K562 (cell line): Measurements from ENCODE around the gene SIAE. TPM values are rescaled to one million over a fixed set of nuclear protein-coding genes. Genes with fewer than 3 reads are reported as not detected.

ENCODE experiments used
- ATF4 ChIP-seq: fragments of 450-650 bp; formaldehyde crosslinking; IDR thresholded peaks from 2 replicates; pipeline ENCODE4 v1.4.0; 2022; ENCODE audit warnings: mild to moderate bottlenecking, moderate library complexity
- DMBX1 ChIP-seq: fragments of 250-450 bp; sonication (Bioruptor Pico); IDR thresholded peaks from 2 replicates; pipeline ENCODE4 v1.8.0; 2022; ENCODE audit warnings: inconsistent platforms, mild to moderate bottlenecking, moderate library complexity, borderline replicate concordance
- FOXM1 ChIP-seq, 2 experiments: fragments of 450-650 bp in 1 of 2; sonication (generic) in 1 of 2; formaldehyde crosslinking in 1 of 2; IDR thresholded peaks; 2 replicates each; pipeline versions ENCODE4 v1.6.1 to v1.9.0; 2017 to 2022; ENCODE audit warnings: low read depth in 2 of 2, mild to moderate bottlenecking in 2 of 2, missing genetic modification reagents in 1 of 2, moderate library complexity in 1 of 2
- HBP1 ChIP-seq: fragments of 450-650 bp; formaldehyde crosslinking; IDR thresholded peaks from 2 replicates; pipeline ENCODE4 v1.4.0; 2022; ENCODE audit warnings: missing genetic modification characterization
- LEF1 ChIP-seq: fragments of 450-650 bp; IDR thresholded peaks from 2 replicates; pipeline ENCODE4 v1.6.1; 2016; ENCODE audit warnings: mild to moderate bottlenecking
- MECOM ChIP-seq: fragments of 250-450 bp; sonication (Bioruptor Pico); IDR thresholded peaks from 2 replicates; pipeline ENCODE4 v1.8.0; 2022; ENCODE audit warnings: inconsistent platforms
- MEIS2 ChIP-seq: fragments of 450-650 bp; IDR thresholded peaks from 2 replicates; pipeline ENCODE4 v1.6.1; 2014; ENCODE audit warnings: mild to moderate bottlenecking; ENCODE audit not compliant: partially characterized antibody
- MNT ChIP-seq, 2 experiments: fragments of 450-650 bp; conservative IDR thresholded peaks; 2 replicates each; pipeline ENCODE4 v1.6.1; 2017; ENCODE audit warnings: mild to moderate bottlenecking in 2 of 2, moderate library complexity in 2 of 2
- NELFE ChIP-seq: IDR thresholded peaks from 2 replicates; pipeline ENCODE4 v1.6.1; 2011; ENCODE audit warnings: mild to moderate bottlenecking; ENCODE audit not compliant: insufficient read depth, insufficient read length
- NR2C1 ChIP-seq, 2 experiments: fragments of 450-650 bp; IDR thresholded peaks; 2 replicates each; pipeline ENCODE4 v1.6.1; 2017; ENCODE audit warnings: mild to moderate bottlenecking in 2 of 2, antibody characterized with exemption in 1 of 2, inconsistent platforms in 1 of 2, missing compliant biosample characterization in 1 of 2, missing genetic modification characterization in 1 of 2
- TCF15 ChIP-seq: fragments of 250-450 bp; sonication (Bioruptor Pico); IDR thresholded peaks from 2 replicates; pipeline ENCODE4 v1.8.0; 2022; ENCODE audit warnings: moderate library complexity, mild to moderate bottlenecking, inconsistent platforms
- TEAD2 ChIP-seq: fragments of 450-650 bp; IDR thresholded peaks from 2 replicates; pipeline ENCODE4 v1.6.1; 2016; ENCODE audit warnings: missing genetic modification characterization, control low read depth, missing compliant biosample characterization
- TEAD4 ChIP-seq, 2 experiments: sonication (generic) in 1 of 2; formaldehyde crosslinking in 1 of 2; IDR thresholded peaks; 2 replicates each; pipeline versions ENCODE4 v1.6.1 to v1.8.0; 2012 to 2022; ENCODE audit warnings: borderline replicate concordance in 1 of 2, inconsistent platforms in 1 of 2, low read length in 1 of 2, mild to moderate bottlenecking in 1 of 2, missing genetic modification reagents in 1 of 2
- TOE1 ChIP-seq, 2 experiments: fragments of 450-650 bp in 1 of 2; sonication (generic) in 1 of 2; formaldehyde crosslinking in 1 of 2; IDR thresholded peaks; 2 replicates each; pipeline versions ENCODE4 v1.7.1 to v1.8.0; 2016 to 2022; ENCODE audit warnings: borderline replicate concordance in 2 of 2, mild to moderate bottlenecking in 2 of 2, antibody characterized with exemption in 1 of 2, inconsistent platforms in 1 of 2, low read depth in 1 of 2, missing genetic modification reagents in 1 of 2, moderate library complexity in 1 of 2
- ZNF134 ChIP-seq: fragments of 250-450 bp; sonication (Bioruptor Pico); conservative IDR thresholded peaks from 2 replicates; pipeline ENCODE4 v1.4.0; 2020
- ZNF431 ChIP-seq: sonication (generic); formaldehyde crosslinking; IDR thresholded peaks from 2 replicates; pipeline ENCODE4 v1.8.0; 2022; ENCODE audit warnings: mild to moderate bottlenecking, missing genetic modification reagents
- ZNF75A ChIP-seq: fragments of 450-650 bp; formaldehyde crosslinking; IDR thresholded peaks from 2 replicates; pipeline ENCODE4 v1.4.0; 2020; ENCODE audit warnings: mild to moderate bottlenecking
- polyA plus RNA-seq, 8 experiments: library from polyadenylated mRNA; depleted of rRNA in 4 of 8; stranded (reverse) in 5 of 8; unstranded in 3 of 8; fragments of >200 nt; fragmentation: Nextera tagmentation in 2 of 8; fragmentation: Illumina TruSeq in 1 of 8; extraction: Ambion mirVana in 2 of 8; extraction: Trizol in 1 of 8; gene quantifications; 2 replicates each; pipeline versions ENCODE4 v1.2.1 to v1.2.3, GENCODE V29; 2011 to 2014; ENCODE audit warnings: inconsistent platforms in 1 of 8, missing spikeins in 1 of 8
- total RNA-seq, 7 experiments: library from RNA; depleted of rRNA in 6 of 7; stranded (reverse); fragments of >200 nt in 6 of 7; fragmentation: Illumina TruSeq in 2 of 7; extraction: Trizol in 2 of 7; gene quantifications; 2 replicates each; pipeline versions ENCODE4 v1.2.1 to v1.2.3, GENCODE V29; 2011 to 2021; ENCODE audit warnings: low replicate concordance in 1 of 7
- TF ChIP-seq, protein P1 (sequence below): fragments of 250-450 bp; sonication (Bioruptor Pico); IDR thresholded peaks from 2 replicates; pipeline ENCODE4 v1.5.0; 2021; ENCODE audit warnings: mild to moderate bottlenecking, borderline replicate concordance

Gene SIAE
- total and polyA plus RNA-seq, 9 of the 15 experiments (the other 6 are each of a cell fraction or from before 2014, with no cell fraction given): 0.89 to 9.6 (median 3.7) TPM

- TF ChIP-seq ATF4 (CRISPR knock-in tag): no peak
- no peak for TF ChIP-seq TCF15 (CRISPR knock-in tag)
- TF ChIP-seq NR2C1 (IDR thresholded peaks at IDR 0.05): no peak
- TF ChIP-seq NR2C1 (tag; IDR thresholded peaks at IDR 0.05): no peak
- 0 out of 2 replicates have a peak, but pooled peaks have one; percentile 26 for TF ChIP-seq DMBX1
- TF ChIP-seq NELFE: no peak
- TF ChIP-seq ZNF431 (CRISPR knock-in tag): no peak
- 0 out of 2 replicates have a peak, but pooled peaks have one; percentile 23 for TF ChIP-seq FOXM1 (IDR thresholded peaks at IDR 0.05; ENCODE audit: low read depth)
- no peak for TF ChIP-seq FOXM1 (CRISPR knock-in tag; IDR thresholded peaks at IDR 0.05; ENCODE audit: low read depth)
- TF ChIP-seq HBP1 (CRISPR knock-in tag): 0 out of 2 replicates have a peak, but pooled peaks have one; percentile 35
- TF ChIP-seq MECOM (CRISPR knock-in tag): no peak
- TF ChIP-seq, protein P1, sequence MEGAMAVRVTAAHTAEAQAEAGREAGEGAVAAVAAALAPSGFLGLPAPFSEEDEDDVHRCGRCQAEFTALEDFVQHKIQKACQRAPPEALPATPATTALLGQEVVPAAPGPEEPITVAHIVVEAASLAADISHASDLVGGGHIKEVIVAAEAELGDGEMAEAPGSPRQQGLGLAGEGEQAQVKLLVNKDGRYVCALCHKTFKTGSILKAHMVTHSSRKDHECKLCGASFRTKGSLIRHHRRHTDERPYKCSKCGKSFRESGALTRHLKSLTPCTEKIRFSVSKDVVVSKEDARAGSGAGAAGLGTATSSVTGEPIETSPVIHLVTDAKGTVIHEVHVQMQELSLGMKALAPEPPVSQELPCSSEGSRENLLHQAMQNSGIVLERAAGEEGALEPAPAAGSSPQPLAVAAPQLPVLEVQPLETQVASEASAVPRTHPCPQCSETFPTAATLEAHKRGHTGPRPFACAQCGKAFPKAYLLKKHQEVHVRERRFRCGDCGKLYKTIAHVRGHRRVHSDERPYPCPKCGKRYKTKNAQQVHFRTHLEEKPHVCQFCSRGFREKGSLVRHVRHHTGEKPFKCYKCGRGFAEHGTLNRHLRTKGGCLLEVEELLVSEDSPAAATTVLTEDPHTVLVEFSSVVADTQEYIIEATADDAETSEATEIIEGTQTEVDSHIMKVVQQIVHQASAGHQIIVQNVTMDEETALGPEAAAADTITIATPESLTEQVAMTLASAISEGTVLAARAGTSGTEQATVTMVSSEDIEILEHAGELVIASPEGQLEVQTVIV: no peak
- TF ChIP-seq TEAD2: peak; percentile 55; the same call in 1 of the 2 replicates
- TF ChIP-seq MNT (conservative IDR thresholded peaks at IDR 0.05): peak in 1 of 2 experiments; percentile 54; a peak in 3 of 4 replicates
- TF ChIP-seq MEIS2: no peak
- TF ChIP-seq ZNF134: 0 out of 2 replicates have a peak, but pooled peaks have one; percentile 22
- no peak for TF ChIP-seq TOE1 (IDR thresholded peaks at IDR 0.05; ENCODE audit: borderline replicate concordance)
- no peak for TF ChIP-seq TOE1 (CRISPR knock-in tag; IDR thresholded peaks at IDR 0.05; ENCODE audit: borderline replicate concordance, low read depth)
- no peak for TF ChIP-seq LEF1
- TF ChIP-seq TEAD4 (IDR thresholded peaks at IDR 0.05; ENCODE audit: low read length): peak; percentile 66
- no peak for TF ChIP-seq TEAD4 (CRISPR knock-in tag; IDR thresholded peaks at IDR 0.05; ENCODE audit: borderline replicate concordance)
- 0 out of 2 replicates have a peak, but pooled peaks have one; percentile 12 for TF ChIP-seq ZNF75A (CRISPR knock-in tag)
These were observed 28.9 kb downstream of the SIAE start (continued) for GRCh38 chr11:124644426-124645280.
